CD14-positive monocyte (primary cell): ENCODE measurements around the gene S1PR2. TPM values are rescaled to one million over a fixed set of nuclear protein-coding genes. Genes with fewer than 3 reads are reported as not detected.
A peak's percentile ranks its signal among the peaks of the same experiment; 100 is the strongest.
"Not testable (repeated sequence)": the region's sequence is repeated elsewhere in the genome, so short reads cannot be mapped to it uniquely, and the experiment has no call there.

Experiments
- DNase-seq, 3 donors: peaks; one replicate each; pipeline ENCODE4 v3.0.0-alpha.2; 2011 to 2022
- H2AFZ ChIP-seq: 2 replicates; pipeline ENCODE4 v1.6.0; 2012; ENCODE audit warnings: mild to moderate bottlenecking, low read depth, low read length, inconsistent platforms; ENCODE audit not compliant: insufficient read depth, poor library complexity, severe bottlenecking
- H3K27ac ChIP-seq, 2 donors: 1 replicate in 1 of 2; 2 replicates in 1 of 2; pipeline ENCODE4 v1.5.1; 2012 to 2013; ENCODE audit warnings: low read length in 2 of 2, control low read depth in 1 of 2, inconsistent platforms in 1 of 2, low read depth in 1 of 2, mild to moderate bottlenecking in 1 of 2
- H3K27me3 ChIP-seq, 2 donors: one replicate each; pipeline versions ENCODE4 v1.6.0 to v1.6.1; 2011 to 2013; ENCODE audit warnings: low read length in 2 of 2; ENCODE audit not compliant: control insufficient read depth in 2 of 2, insufficient read depth in 2 of 2
- H3K36me3 ChIP-seq, 2 donors: replicated peaks in 1 of 2; 1 replicate in 1 of 2; 2 replicates in 1 of 2; pipeline versions ENCODE4 v1.5.1 to v1.6.1; 2012 to 2013; ENCODE audit warnings: low read length in 2 of 2, control low read depth in 1 of 2, inconsistent platforms in 1 of 2, mild to moderate bottlenecking in 1 of 2; ENCODE audit not compliant: insufficient read depth in 2 of 2, control insufficient read depth in 1 of 2
- H3K4me1 ChIP-seq, 2 donors: 1 replicate in 1 of 2; 2 replicates in 1 of 2; pipeline versions ENCODE4 v1.5.1 to v1.6.1; 2012 to 2013; ENCODE audit warnings: low read length in 2 of 2, control low read depth in 1 of 2, inconsistent platforms in 1 of 2, mild to moderate bottlenecking in 1 of 2, moderate library complexity in 1 of 2; ENCODE audit not compliant: insufficient read depth in 2 of 2, control insufficient read depth in 1 of 2
- H3K4me2 ChIP-seq: replicated peaks from 2 replicates; pipeline ENCODE3; 2012; ENCODE audit warnings: low read length, moderate library complexity, mild to moderate bottlenecking; ENCODE audit not compliant: poor library complexity, severe bottlenecking; ENCODE audit errors: extremely low read depth
- H3K4me3 ChIP-seq, 3 experiments: fragments of 200-600 bp in 1 of 3; sonication (generic) in 1 of 3; replicated peaks in 1 of 3; 1 replicate in 2 of 3; 2 replicates in 1 of 3; pipeline ENCODE4 v1.5.1; 2011 to 2013; ENCODE audit warnings: low read length in 3 of 3, mild to moderate bottlenecking in 3 of 3, control low read depth in 2 of 3, low read depth in 2 of 3, inconsistent platforms in 1 of 3, moderate library complexity in 1 of 3
- H3K79me2 ChIP-seq: 2 replicates; pipeline ENCODE4 v1.6.0; 2012; ENCODE audit warnings: mild to moderate bottlenecking, control low read depth, inconsistent platforms, low read length, moderate library complexity; ENCODE audit not compliant: insufficient read depth
- H3K9ac ChIP-seq: 2 replicates; pipeline ENCODE4 v1.6.0; 2017; ENCODE audit warnings: low read length, mild to moderate bottlenecking; ENCODE audit not compliant: insufficient read depth, poor library complexity, severe bottlenecking
- H3K9me3 ChIP-seq, 2 donors: replicated peaks in 1 of 2; 1 replicate in 1 of 2; 2 replicates in 1 of 2; pipeline versions ENCODE4 v1.5.1 to v1.6.1; 2012 to 2013; ENCODE audit warnings: low read length in 2 of 2, control low read depth in 1 of 2; ENCODE audit not compliant: control insufficient read depth in 1 of 2, insufficient read depth in 1 of 2
- H4K20me1 ChIP-seq: 2 replicates; pipeline ENCODE4 v1.6.0; 2012; ENCODE audit warnings: mild to moderate bottlenecking, low read length, control low read depth, moderate library complexity; ENCODE audit not compliant: insufficient read depth
- H3K27ac Mint-ChIP-seq, 7 donors: one replicate each; pipeline ENCODE4 v1.8.0; 2020; ENCODE audit warnings: mild to moderate bottlenecking in 7 of 7, mixed read lengths in 7 of 7, moderate library complexity in 6 of 7, inconsistent platforms in 2 of 7
- H3K27me3 Mint-ChIP-seq, 3 donors: one replicate each; pipeline ENCODE4 v1.8.0; 2021 to 2022; ENCODE audit warnings: low read depth in 3 of 3, mild to moderate bottlenecking in 3 of 3, mixed read lengths in 3 of 3, moderate library complexity in 3 of 3, inconsistent platforms in 1 of 3
- H3K36me3 Mint-ChIP-seq, 2 donors: one replicate each; pipeline ENCODE4 v1.8.0; 2020; ENCODE audit warnings: mixed read lengths in 2 of 2, inconsistent platforms in 1 of 2, mild to moderate bottlenecking in 1 of 2
- H3K4me1 Mint-ChIP-seq: one replicate; pipeline ENCODE4 v1.8.0; 2020; ENCODE audit warnings: mild to moderate bottlenecking, mixed read lengths
- H3K4me3 Mint-ChIP-seq, 2 donors: one replicate each; pipeline ENCODE4 v1.8.0; 2020; ENCODE audit warnings: mild to moderate bottlenecking in 2 of 2, mixed read lengths in 2 of 2, moderate library complexity in 1 of 2
- H3K9me3 Mint-ChIP-seq, 7 donors: one replicate each; pipeline ENCODE4 v1.8.0; 2020 to 2022; ENCODE audit warnings: mixed read lengths in 7 of 7, mild to moderate bottlenecking in 6 of 7, moderate library complexity in 6 of 7, inconsistent platforms in 2 of 7
- WGBS: methylation state at CpG from one replicate; pipeline ENCODE4 v1.1.5; 2013; ENCODE audit warnings: missing lambda C conversion rate; ENCODE audit not compliant: insufficient coverage; 5-methylcytosine and 5-hydroxymethylcytosine counted together
- intact Hi-C, 2 donors: fragments of 100-400 bp; cut with micrococcal nuclease; formaldehyde crosslinking; loops; one replicate each; pipeline versions ENCODE4 v1.15.0 to v1.15.1; 2023
- polyA plus RNA-seq, 3 donors: library from polyadenylated mRNA; depleted of rRNA in 1 of 3; unstranded in 2 of 3; stranded (reverse) in 1 of 3; fragments of 300-500 nt in 2 of 3; fragments of >200 nt in 1 of 3; fragmentation: Illumina TruSeq in 2 of 3; gene quantifications; 1 replicate in 2 of 3; 2 replicates in 1 of 3; pipeline ENCODE4 v1.2.3, GENCODE V29; 2012 to 2021
- TF ChIP-seq, protein P1 (sequence below): fragments of 200-600 bp; IDR thresholded peaks from one replicate; pipeline ENCODE4 v1.8.0; 2022; ENCODE audit warnings: antibody characterized with exemption, mild to moderate bottlenecking

Gene S1PR2
- polyA plus RNA-seq, 3 donors: 0.40 to 2.0 (median 0.55) TPM

DNA sequence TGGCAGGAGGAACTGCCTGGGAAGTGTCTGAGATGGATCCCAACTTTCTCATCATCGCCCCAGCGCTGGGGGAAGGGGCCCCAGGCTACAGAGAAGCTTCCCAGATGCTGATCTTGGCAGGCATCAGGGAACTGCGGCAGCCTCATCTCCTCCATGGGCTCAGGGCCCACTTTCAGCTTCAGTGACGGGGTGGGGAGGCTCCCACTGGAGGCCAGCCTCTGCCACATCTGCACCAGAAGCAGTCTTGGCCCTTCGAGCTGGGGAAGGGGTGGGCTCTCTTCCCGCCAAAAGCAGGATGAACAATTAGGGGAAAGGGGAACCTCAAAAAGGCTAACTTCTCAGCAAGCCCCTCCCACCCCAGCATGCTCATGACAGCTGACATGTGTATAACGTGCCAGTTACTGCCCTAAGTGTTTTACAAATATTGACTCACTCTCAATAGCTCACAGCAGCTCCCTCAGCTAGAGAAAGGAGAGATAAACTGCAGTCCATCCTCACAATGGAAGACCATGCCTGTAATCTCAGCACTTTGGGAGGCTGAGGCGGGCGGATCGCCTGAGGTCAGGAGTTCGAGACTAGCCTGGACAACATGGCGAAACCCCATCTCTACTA lies 7.1 kb upstream of the S1PR2 start:
- Histone ChIP-seq H3K79me2 (no peaks in the 10 kb centered on the region), H3K4me3 (no peak overlapping the region), H3K36me3 (no peaks in the 10 kb centered on the region), H3K4me2 (no peak overlapping the region), H3K9ac (no peak overlapping the region), H3K9me3 (no peaks in the 10 kb centered on the region), H2AFZ (no peak overlapping the region), H3K27me3 (no peaks in the 10 kb centered on the region), H3K4me1 (peaks cover 11 to 19% of the 10 kb centered on the region in 2 donors), H4K20me1 (no peaks in the 10 kb centered on the region), H3K27ac (no peak overlapping the region)
- peak in 1 of 3 donors; percentile 40 for DNase-seq
- Mint-ChIP-seq H3K27ac (no peak overlapping the region), H3K27me3 (peaks cover 1 to 6% (median 3%) of the 10 kb centered on the region in 3 donors), H3K9me3 (no peaks in the 10 kb centered on the region), H3K36me3 (no peaks in the 10 kb centered on the region), H3K4me1 (peaks cover 14% of the 10 kb centered on the region), H3K4me3 (no peak overlapping the region)
- intact Hi-C loops: loop anchor here in 1 of 2 donors (5.0 kb wide), 1 partner anchor 306 kb away; no protein-coding TSS in a partner anchor
- TF ChIP-seq, protein P1, sequence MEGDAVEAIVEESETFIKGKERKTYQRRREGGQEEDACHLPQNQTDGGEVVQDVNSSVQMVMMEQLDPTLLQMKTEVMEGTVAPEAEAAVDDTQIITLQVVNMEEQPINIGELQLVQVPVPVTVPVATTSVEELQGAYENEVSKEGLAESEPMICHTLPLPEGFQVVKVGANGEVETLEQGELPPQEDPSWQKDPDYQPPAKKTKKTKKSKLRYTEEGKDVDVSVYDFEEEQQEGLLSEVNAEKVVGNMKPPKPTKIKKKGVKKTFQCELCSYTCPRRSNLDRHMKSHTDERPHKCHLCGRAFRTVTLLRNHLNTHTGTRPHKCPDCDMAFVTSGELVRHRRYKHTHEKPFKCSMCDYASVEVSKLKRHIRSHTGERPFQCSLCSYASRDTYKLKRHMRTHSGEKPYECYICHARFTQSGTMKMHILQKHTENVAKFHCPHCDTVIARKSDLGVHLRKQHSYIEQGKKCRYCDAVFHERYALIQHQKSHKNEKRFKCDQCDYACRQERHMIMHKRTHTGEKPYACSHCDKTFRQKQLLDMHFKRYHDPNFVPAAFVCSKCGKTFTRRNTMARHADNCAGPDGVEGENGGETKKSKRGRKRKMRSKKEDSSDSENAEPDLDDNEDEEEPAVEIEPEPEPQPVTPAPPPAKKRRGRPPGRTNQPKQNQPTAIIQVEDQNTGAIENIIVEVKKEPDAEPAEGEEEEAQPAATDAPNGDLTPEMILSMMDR: no peak
- WGBS: 67% methylated on average over 3 of the region's 12 CpGs

DNA sequence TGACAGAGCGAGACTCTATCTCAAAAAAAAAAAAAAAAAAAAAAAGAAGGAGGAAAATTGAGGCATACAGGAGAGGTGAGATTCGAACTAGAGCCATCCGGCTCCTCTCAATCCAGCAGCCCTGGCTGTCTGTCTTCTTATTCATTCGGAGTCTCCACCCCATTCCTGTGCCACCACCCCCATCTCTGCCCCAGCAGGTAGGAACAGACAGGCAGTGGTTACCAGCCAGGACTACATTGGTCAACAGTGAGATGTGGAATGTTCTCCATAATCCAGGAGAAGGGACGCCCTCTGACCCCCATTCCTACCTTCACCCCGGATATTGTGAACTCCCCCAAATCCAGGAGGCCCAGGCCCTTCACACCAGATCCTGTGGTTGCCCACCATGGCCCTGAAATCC lies 6.6 kb upstream of the S1PR2 start:
- TF ChIP-seq, protein P1: no peak
- no peaks in the 10 kb centered on the region for H3K36me3 Mint-ChIP-seq
- DNase-seq: no peak
- intact Hi-C loops: loop anchor here in 1 of 2 donors (5.0 kb wide), 1 partner anchor 305 kb away; no protein-coding TSS in a partner anchor
- Histone ChIP-seq H3K27ac (no peak overlapping the region), H3K9ac (no peak overlapping the region), H3K9me3 (no peaks in the 10 kb centered on the region), H3K4me1 (peaks cover 11 to 19% of the 10 kb centered on the region in 2 donors), H3K27me3 (no peaks in the 10 kb centered on the region), H3K4me3 (no peak overlapping the region), H4K20me1 (no peaks in the 10 kb centered on the region), H2AFZ (no peak overlapping the region), H3K36me3 (no peaks in the 10 kb centered on the region), H3K4me2 (no peak overlapping the region), H3K79me2 (no peaks in the 10 kb centered on the region)
- H3K27me3 Mint-ChIP-seq: peaks cover 1 to 6% (median 5%) of the 10 kb centered on the region in 3 donors
- WGBS: 100% methylated on average over 1 of the region's 6 CpGs
- no peak overlapping the region for H3K4me3 Mint-ChIP-seq
- H3K9me3 Mint-ChIP-seq: no peaks in the 10 kb centered on the region
- H3K27ac Mint-ChIP-seq: no peak overlapping the region
- H3K4me1 Mint-ChIP-seq: peaks cover 14% of the 10 kb centered on the region

DNA sequence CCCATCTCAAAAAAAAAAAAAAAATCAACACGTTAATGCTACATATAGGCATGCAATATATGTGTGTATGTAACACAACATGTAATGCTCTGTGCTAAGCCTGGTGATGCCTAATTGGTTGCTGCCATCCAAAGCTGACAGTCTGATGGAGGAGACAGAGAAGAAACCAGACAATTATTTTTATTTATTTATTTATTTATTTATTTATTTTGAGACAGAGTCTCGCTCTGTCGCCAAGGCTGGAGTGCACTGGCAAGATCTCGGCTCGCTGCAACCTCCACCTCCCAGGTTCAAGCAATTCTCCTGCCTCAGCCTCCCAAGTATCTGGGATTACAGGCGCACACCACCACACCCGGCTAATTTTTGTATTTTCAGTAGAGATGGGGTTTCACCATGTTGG lies 4.3 kb upstream of the S1PR2 start:
- not testable (repeated sequence) for H3K9me3 Mint-ChIP-seq, H3K27ac Mint-ChIP-seq, H3K79me2 ChIP-seq, H3K9me3 ChIP-seq, H3K36me3 Mint-ChIP-seq, H3K4me3 Mint-ChIP-seq, H3K27ac ChIP-seq, H3K4me3 ChIP-seq, H3K9ac ChIP-seq, H2AFZ ChIP-seq, H3K4me2 ChIP-seq, H3K36me3 ChIP-seq, H3K27me3 ChIP-seq, H4K20me1 ChIP-seq, DNase-seq
- H3K27me3 Mint-ChIP-seq: peaks cover 4 to 19% (median 16%) of the 10 kb centered on the region in 3 donors
- intact Hi-C loops: loop anchor here in 1 of 2 donors (5.0 kb wide), 1 partner anchor 303 kb away; no protein-coding TSS in a partner anchor
- H3K4me1 ChIP-seq: peaks cover 13 to 31% of the 10 kb centered on the region in 2 donors
- peaks cover 16% of the 10 kb centered on the region for H3K4me1 Mint-ChIP-seq
- WGBS: no CpG with 5 or more reads among the region's 7 CpGs
